ENCODE results near the gene CSRNP3. TPM values are rescaled to one million over a fixed set of nuclear protein-coding genes. Genes with fewer than 3 reads are reported as not detected.

Gene CSRNP3
- total and polyA plus RNA-seq, 10 of the 15 experiments (the other 5 are each of a cell fraction or from before 2014, with no cell fraction given), result 0.03 to 5.2 (median 0.11) TPM; not detected in 1

GRCh38 chr2:165651233-165651632 is 181.7 kb downstream of the CSRNP3 start:
- no peak overlapping the region for H3K9ac ChIP-seq (ENCODE audit: control insufficient read depth, insufficient read depth, low read length)
- H2AFZ ChIP-seq (ENCODE audit: control insufficient read depth, low read depth, low read length), result no peak overlapping the region
- intact Hi-C loops (cut with micrococcal nuclease; ENCODE audit: unreplicated experiment) (no loop called here), in situ Hi-C loops (cut with MboI) (no loop called here)
- no peaks in the 10 kb centered on the region for H3K9me3 ChIP-seq (replicated peaks; ENCODE audit: control insufficient read depth, insufficient read depth, low read length)
- no peak for FAIRE-seq
- H3K79me2 ChIP-seq (ENCODE audit: control insufficient read depth, insufficient read depth, low read length), result no peaks in the 10 kb centered on the region
- no peaks in the 10 kb centered on the region for H3K27me3 ChIP-seq (replicated peaks in 1 of 2; ENCODE audit: control insufficient read depth in 2 of 2, insufficient read depth in 2 of 2, low read length in 1 of 2)
- WGBS (ENCODE audit: insufficient coverage, insufficient replicate concordance, low lambda C conversion rate, missing lambda C conversion rate), result 50% methylated on average over 2 of the region's 2 CpGs
- H3K27ac ChIP-seq (ENCODE audit: control insufficient read depth, insufficient read depth), result no peak overlapping the region
- no peak overlapping the region for H3K4me2 ChIP-seq (ENCODE audit: control insufficient read depth, insufficient read depth)
- no TSS peak for BruUV-seq (replicated peaks)
- POLR2A ChIA-PET, result interaction anchor here (0.9 kb wide), 1 partner anchor 11 kb away, joined by 3 read pairs; no protein-coding TSS in a partner anchor
- no peaks in the 10 kb centered on the region for H3K36me3 ChIP-seq (ENCODE audit: control insufficient read depth in 2 of 2, insufficient read depth in 2 of 2, low read length in 1 of 2)
- DNase-seq (ENCODE audit: low read depth, low spot score), result no peak
- SMC1A ChIA-PET (ENCODE audit: uncharacterized antibody, unreplicated experiment), result interaction anchor here (1.1 to 5.8 kb wide), 5 partner anchors 9 to 73 kb away, joined by 4 to 39 read pairs (median 5); no protein-coding TSS in a partner anchor
- TF ChIP-seq E2F8 (IDR thresholded peaks at IDR 0.05; ENCODE audit: low read depth, partially characterized antibody) (no peak), SMAD5 (IDR thresholded peaks at IDR 0.05; ENCODE audit: low read depth) (no peak), CBFB (IDR thresholded peaks at IDR 0.05; ENCODE audit: low read depth) (no peak), ATF7 (IDR thresholded peaks at IDR 0.05; ENCODE audit: low read depth) (no peak), ESRRA (IDR thresholded peaks at IDR 0.05; ENCODE audit: low read length) (no peak), MTA2 (IDR thresholded peaks at IDR 0.05; ENCODE audit: low read depth) (no peak), SMAD1 (IDR thresholded peaks at IDR 0.05; ENCODE audit: low read depth, partially characterized antibody) (no peak), SUPT20H (IDR thresholded peaks at IDR 0.05; ENCODE audit: borderline replicate concordance, control insufficient read depth, low read depth, low read length) (no peak), CHD2 (IDR thresholded peaks at IDR 0.05; ENCODE audit: borderline replicate concordance, low read depth, low read length) (no peak), HDGF (IDR thresholded peaks at IDR 0.05) (no peak), FOXM1 (IDR thresholded peaks at IDR 0.05; ENCODE audit: low read depth, low read length) (no peak)
- TF ChIP-seq, protein P1, sequence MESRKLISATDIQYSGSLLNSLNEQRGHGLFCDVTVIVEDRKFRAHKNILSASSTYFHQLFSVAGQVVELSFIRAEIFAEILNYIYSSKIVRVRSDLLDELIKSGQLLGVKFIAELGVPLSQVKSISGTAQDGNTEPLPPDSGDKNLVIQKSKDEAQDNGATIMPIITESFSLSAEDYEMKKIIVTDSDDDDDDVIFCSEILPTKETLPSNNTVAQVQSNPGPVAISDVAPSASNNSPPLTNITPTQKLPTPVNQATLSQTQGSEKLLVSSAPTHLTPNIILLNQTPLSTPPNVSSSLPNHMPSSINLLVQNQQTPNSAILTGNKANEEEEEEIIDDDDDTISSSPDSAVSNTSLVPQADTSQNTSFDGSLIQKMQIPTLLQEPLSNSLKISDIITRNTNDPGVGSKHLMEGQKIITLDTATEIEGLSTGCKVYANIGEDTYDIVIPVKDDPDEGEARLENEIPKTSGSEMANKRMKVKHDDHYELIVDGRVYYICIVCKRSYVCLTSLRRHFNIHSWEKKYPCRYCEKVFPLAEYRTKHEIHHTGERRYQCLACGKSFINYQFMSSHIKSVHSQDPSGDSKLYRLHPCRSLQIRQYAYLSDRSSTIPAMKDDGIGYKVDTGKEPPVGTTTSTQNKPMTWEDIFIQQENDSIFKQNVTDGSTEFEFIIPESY (IDR thresholded peaks at IDR 0.05), result no peak
- TF ChIP-seq, protein P2, sequence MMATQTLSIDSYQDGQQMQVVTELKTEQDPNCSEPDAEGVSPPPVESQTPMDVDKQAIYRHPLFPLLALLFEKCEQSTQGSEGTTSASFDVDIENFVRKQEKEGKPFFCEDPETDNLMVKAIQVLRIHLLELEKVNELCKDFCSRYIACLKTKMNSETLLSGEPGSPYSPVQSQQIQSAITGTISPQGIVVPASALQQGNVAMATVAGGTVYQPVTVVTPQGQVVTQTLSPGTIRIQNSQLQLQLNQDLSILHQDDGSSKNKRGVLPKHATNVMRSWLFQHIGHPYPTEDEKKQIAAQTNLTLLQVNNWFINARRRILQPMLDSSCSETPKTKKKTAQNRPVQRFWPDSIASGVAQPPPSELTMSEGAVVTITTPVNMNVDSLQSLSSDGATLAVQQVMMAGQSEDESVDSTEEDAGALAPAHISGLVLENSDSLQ (IDR thresholded peaks at IDR 0.05), result no peak
- ATAC-seq, result no peak
- no peak overlapping the region for H3K4me3 ChIP-seq
- RAD21 ChIA-PET (ENCODE audit: unreplicated experiment), result no interaction called here
- no peaks in the 10 kb centered on the region for H4K20me1 ChIP-seq (ENCODE audit: control insufficient read depth, insufficient read depth)
- H3K4me1 ChIP-seq (ENCODE audit: control insufficient read depth, insufficient read depth, low read length), result no peaks in the 10 kb centered on the region
- CTCF ChIA-PET, result no interaction called here

Measured in GM12878 (cell line).